Lower lobe of right lung (tissue), 2 donors: ENCODE data around the gene RUVBL1. TPM values are rescaled to one million over a fixed set of nuclear protein-coding genes. Genes with fewer than 3 reads are reported as not detected.

Source experiments
- ATAC-seq, 2 donors: fragments of 200-7000 bp; cut with Tn5 transposase; one replicate each; pipeline ENCODE4 v1.9.1; 2020 to 2022; ENCODE audit warnings: mild to moderate bottlenecking in 2 of 2, moderate library complexity in 2 of 2
- DNase-seq: peaks from one replicate; pipeline ENCODE4 v3.0.0-alpha.2; 2020
- H3K27ac ChIP-seq: fragments of 200-600 bp; one replicate; pipeline ENCODE4 v1.8.0; 2022
- H3K27me3 ChIP-seq: fragments of 200-600 bp; one replicate; pipeline ENCODE4 v1.8.0; 2022; ENCODE audit warnings: low read depth
- H3K36me3 ChIP-seq: fragments of 200-600 bp; one replicate; pipeline ENCODE4 v1.8.0; 2022; ENCODE audit warnings: mild to moderate bottlenecking
- H3K4me1 ChIP-seq: fragments of 200-600 bp; one replicate; pipeline ENCODE4 v1.8.0; 2022
- H3K4me3 ChIP-seq: fragments of 200-600 bp; one replicate; pipeline ENCODE4 v1.8.0; 2022; ENCODE audit warnings: mild to moderate bottlenecking
- H3K9me3 ChIP-seq: fragments of 200-600 bp; one replicate; pipeline ENCODE4 v1.8.0; 2022
- intact Hi-C: fragments of 100-400 bp; cut with DNase I; formaldehyde crosslinking; loops from one replicate; pipeline ENCODE4 v1.11.0; 2022
- total RNA-seq: library from RNA; stranded (reverse); fragmentation: NEBNext Ultra II Directional; extraction: Animal tissue kit (Norgen Biotek cat#: 25700); gene quantifications from one replicate; pipeline ENCODE4 v1.2.1, GENCODE V29; 2021
- TF ChIP-seq, protein P1 (sequence below): fragments of 200-600 bp; IDR thresholded peaks from one replicate; pipeline ENCODE4 v1.8.0; 2022; ENCODE audit warnings: antibody characterized with exemption, mild to moderate bottlenecking
- donor health status: DM: no; HTN: yes; CAD: no; lungs with severe emphysema.

The RUVBL1 gene
- total RNA-seq, 1 donor from 2014 or later = 21.4 TPM

DNA sequence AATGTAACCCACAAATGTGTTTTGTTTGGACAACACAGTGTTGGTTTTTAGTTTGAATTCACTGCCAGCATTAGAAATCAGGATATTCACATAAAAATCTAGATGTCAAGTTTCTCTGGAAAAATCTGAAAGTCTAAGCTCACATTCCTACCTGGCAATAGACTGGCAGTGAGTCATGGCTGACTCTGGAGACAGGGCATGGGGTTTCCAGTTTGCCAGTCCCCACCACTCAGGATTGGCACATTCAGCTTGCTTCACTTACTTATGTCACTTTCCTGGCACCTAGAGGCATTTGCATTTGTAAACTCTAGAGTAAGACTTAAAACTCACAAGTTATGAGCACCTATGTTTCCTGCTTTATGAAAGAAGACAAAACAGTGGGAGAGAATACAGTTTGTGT lies 90.5 kb downstream of the RUVBL1 start:
- intact Hi-C loops = no loop called here
- no peaks in the 10 kb centered on the region for H3K36me3 ChIP-seq

More for the DNA sequence above, 90.5 kb downstream of the RUVBL1 start:
- no peaks in the 10 kb centered on the region for H3K4me1 ChIP-seq
- no peak overlapping the region for H3K4me3 ChIP-seq
- H3K27me3 ChIP-seq = no peaks in the 10 kb centered on the region
- no peaks in the 10 kb centered on the region for H3K9me3 ChIP-seq
- H3K27ac ChIP-seq = no peak overlapping the region
- DNase-seq (no peak), ATAC-seq (no peak)
- TF ChIP-seq, protein P1, sequence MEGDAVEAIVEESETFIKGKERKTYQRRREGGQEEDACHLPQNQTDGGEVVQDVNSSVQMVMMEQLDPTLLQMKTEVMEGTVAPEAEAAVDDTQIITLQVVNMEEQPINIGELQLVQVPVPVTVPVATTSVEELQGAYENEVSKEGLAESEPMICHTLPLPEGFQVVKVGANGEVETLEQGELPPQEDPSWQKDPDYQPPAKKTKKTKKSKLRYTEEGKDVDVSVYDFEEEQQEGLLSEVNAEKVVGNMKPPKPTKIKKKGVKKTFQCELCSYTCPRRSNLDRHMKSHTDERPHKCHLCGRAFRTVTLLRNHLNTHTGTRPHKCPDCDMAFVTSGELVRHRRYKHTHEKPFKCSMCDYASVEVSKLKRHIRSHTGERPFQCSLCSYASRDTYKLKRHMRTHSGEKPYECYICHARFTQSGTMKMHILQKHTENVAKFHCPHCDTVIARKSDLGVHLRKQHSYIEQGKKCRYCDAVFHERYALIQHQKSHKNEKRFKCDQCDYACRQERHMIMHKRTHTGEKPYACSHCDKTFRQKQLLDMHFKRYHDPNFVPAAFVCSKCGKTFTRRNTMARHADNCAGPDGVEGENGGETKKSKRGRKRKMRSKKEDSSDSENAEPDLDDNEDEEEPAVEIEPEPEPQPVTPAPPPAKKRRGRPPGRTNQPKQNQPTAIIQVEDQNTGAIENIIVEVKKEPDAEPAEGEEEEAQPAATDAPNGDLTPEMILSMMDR = no peak

Other genes with a start within 250 kb of the RUVBL1 start
- 0.95 TPM for gene KBTBD12, start 208.6 kb downstream of the RUVBL1 start, total RNA-seq
- gene SEC61A1, start 71.4 kb downstream of the RUVBL1 start, total RNA-seq = 152 TPM
- 15.6 TPM for gene EEFSEC, start 29.7 kb upstream of the RUVBL1 start, total RNA-seq